ENCODE data around the gene DMD.
"Not testable (repeated sequence)": the region's sequence is repeated elsewhere in the genome, so short reads cannot be mapped to it uniquely, and the experiment has no call there.

Gene DMD

GRCh38 chrX:31932769-31933168, 1278.6 kb downstream of the DMD start:
- no peak for TF ChIP-seq CTCF (IDR thresholded peaks at IDR 0.05; ENCODE audit: borderline replicate concordance, insufficient read depth, low read depth, low read length)
- H3K4me3 ChIP-seq (ENCODE audit: low read depth, low read length) = no peak overlapping the region

GRCh38 chrX:31932320-31932719, 1279.0 kb downstream of the DMD start:
- not testable (repeated sequence) for H3K4me3 ChIP-seq (ENCODE audit: low read depth, low read length)

GRCh38 chrX:31931225-31931624, 1280.1 kb downstream of the DMD start:
- TF ChIP-seq CTCF (IDR thresholded peaks at IDR 0.05; ENCODE audit: borderline replicate concordance, insufficient read depth, low read depth, low read length) = no peak
- H3K4me3 ChIP-seq (ENCODE audit: low read depth, low read length) = no peak overlapping the region

- no peak overlapping the region for H3K4me3 ChIP-seq (ENCODE audit: low read depth, low read length)
- no peak for TF ChIP-seq CTCF (IDR thresholded peaks at IDR 0.05; ENCODE audit: borderline replicate concordance, insufficient read depth, low read depth, low read length)
These were observed 1282.0 kb downstream of the DMD start for GRCh38 chrX:31929366-31929765.

GRCh38 chrX:31921236-31921635, 1290.1 kb downstream of the DMD start:
- H3K4me3 ChIP-seq (ENCODE audit: low read depth, low read length) = no peak overlapping the region
- no peak for TF ChIP-seq CTCF (IDR thresholded peaks at IDR 0.05; ENCODE audit: borderline replicate concordance, insufficient read depth, low read depth, low read length)

GRCh38 chrX:31909850-31910572, 1301.3 kb downstream of the DMD start:
- no peak for TF ChIP-seq CTCF (IDR thresholded peaks at IDR 0.05; ENCODE audit: borderline replicate concordance, insufficient read depth, low read depth, low read length)

GRCh38 chrX:31894152-31894551, 1317.2 kb downstream of the DMD start:
- no peak overlapping the region for H3K4me3 ChIP-seq (ENCODE audit: low read depth, low read length)
- TF ChIP-seq CTCF (IDR thresholded peaks at IDR 0.05; ENCODE audit: borderline replicate concordance, insufficient read depth, low read depth, low read length) = no peak

More at GRCh38 chrX:31909850-31910572, 1301.3 kb downstream of the DMD start:
- H3K4me3 ChIP-seq (ENCODE audit: low read depth, low read length) = no peak overlapping the region
